Measurements from ENCODE around the gene NXF1. TPM values are rescaled to one million over a fixed set of nuclear protein-coding genes. Genes with fewer than 3 reads are reported as not detected.
A peak's percentile ranks its signal among the peaks of the same experiment; 100 is the strongest.

Gene NXF1
- total RNA-seq, 3 donors from 2014 or later, result 74.9 to 89.3 (median 76.4) TPM

DNA sequence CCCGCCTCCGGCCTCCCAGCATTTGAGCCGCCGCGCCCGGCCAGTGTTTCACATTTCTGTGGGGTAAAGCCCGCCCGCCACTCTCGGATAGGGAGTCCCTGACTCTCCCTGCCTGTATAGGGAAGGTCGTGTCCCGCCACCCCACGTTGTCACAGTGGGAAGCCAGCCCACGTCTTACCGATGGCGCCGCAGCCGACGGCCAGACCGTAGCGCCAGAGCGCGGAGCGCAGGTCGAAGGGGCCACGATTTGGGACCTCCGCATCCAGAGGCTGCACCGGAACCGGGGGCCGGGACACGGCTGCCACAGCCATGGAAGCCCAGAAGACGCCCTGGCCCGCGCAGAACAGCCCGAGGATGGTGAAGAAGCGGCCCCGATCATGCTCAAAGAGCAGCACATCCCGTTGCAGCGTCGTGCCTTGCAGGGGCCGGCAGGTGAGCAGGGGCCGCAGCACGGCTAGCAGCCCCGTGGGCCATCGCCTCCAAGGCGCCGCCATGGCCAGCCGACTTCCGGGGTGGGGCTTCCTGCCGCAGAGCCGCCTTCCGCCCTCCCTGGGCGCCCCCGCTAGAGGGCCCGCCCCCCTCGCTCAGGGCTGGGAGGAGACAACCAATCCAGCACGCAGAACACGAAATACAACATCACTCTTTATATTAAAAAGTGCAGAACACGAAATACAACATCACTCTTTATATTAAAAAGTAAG lies 13.6 kb downstream of the NXF1 start, which contains the start of gene TMEM223:
TSS of gene TMEM223 (minus strand) at position 506 of the 701 bp plus-strand sequence. CDS start at position 494, 12 bp downstream.
- intact Hi-C loops (cut with DNase I; ENCODE audit: low total_unique reads), result no loop called here
- Histone ChIP-seq H3K4me1 (peaks cover 0 to 6% of the 10 kb centered on the region in 2 donors), H3K27ac (peak within 1 kb of the TSS; percentile 77 to 87), H3K36me3 (no peaks in the 10 kb centered on the region), H3K4me3 (peak within 1 kb of the TSS; percentile 70 to 91 (median 91)), H3K9me3 (no peaks in the 10 kb centered on the region), H3K27me3 (no peaks in the 10 kb centered on the region)
- DNase-seq (ENCODE audit: low spot score in 2 of 2), result peak; percentile 79 to 86
- peak; percentile 58 to 85 (median 60) for TF ChIP-seq POLR2AphosphoS5 (IDR thresholded peaks at IDR 0.05)
- no peak for TF ChIP-seq POLR2A (IDR thresholded peaks at IDR 0.05)
- TF ChIP-seq, protein P1, sequence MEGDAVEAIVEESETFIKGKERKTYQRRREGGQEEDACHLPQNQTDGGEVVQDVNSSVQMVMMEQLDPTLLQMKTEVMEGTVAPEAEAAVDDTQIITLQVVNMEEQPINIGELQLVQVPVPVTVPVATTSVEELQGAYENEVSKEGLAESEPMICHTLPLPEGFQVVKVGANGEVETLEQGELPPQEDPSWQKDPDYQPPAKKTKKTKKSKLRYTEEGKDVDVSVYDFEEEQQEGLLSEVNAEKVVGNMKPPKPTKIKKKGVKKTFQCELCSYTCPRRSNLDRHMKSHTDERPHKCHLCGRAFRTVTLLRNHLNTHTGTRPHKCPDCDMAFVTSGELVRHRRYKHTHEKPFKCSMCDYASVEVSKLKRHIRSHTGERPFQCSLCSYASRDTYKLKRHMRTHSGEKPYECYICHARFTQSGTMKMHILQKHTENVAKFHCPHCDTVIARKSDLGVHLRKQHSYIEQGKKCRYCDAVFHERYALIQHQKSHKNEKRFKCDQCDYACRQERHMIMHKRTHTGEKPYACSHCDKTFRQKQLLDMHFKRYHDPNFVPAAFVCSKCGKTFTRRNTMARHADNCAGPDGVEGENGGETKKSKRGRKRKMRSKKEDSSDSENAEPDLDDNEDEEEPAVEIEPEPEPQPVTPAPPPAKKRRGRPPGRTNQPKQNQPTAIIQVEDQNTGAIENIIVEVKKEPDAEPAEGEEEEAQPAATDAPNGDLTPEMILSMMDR (IDR thresholded peaks at IDR 0.05), result peak in 2 of 3 donors; percentile 24 to 25

DNA sequence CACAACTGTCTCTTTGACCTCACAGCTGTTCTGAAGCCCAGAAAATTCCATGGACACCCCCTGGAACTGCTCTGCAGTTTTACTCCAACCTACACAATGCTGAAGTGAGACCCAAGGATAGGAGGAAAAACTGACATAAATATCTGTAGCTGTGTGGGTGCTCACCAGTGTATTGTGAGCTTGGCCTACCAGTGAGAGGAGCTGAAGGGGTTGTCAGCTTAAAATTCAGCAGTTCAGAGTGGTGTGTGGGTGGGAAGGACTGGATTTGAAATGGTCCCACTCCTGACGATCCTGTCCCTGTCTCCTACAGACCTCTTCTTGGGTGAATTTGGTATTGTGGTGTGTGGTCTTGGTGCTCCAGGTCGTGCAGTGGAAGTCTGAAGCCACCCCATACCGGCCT lies 15.7 kb downstream of the NXF1 start:
- intact Hi-C loops (cut with DNase I; ENCODE audit: low total_unique reads), result loop anchor here (5.0 to 10.0 kb wide), 3 partner anchors 45 to 1593 kb away; partner anchors contain the start of genes STX5, TEX54 and WDR74
- Histone ChIP-seq H3K4me3 (no peak overlapping the region), H3K36me3 (no peaks in the 10 kb centered on the region), H3K9me3 (no peaks in the 10 kb centered on the region), H3K4me1 (peaks cover 6 to 7% of the 10 kb centered on the region in 2 donors), H3K27ac (peak overlapping the region in 1 of 2 donors; percentile 21), H3K27me3 (no peaks in the 10 kb centered on the region)
- TF ChIP-seq POLR2AphosphoS5 (IDR thresholded peaks at IDR 0.05) (no peak), POLR2A (IDR thresholded peaks at IDR 0.05) (no peak)
- TF ChIP-seq, protein P1 (IDR thresholded peaks at IDR 0.05), result no peak
- DNase-seq (ENCODE audit: low spot score in 2 of 2), result no peak

DNA sequence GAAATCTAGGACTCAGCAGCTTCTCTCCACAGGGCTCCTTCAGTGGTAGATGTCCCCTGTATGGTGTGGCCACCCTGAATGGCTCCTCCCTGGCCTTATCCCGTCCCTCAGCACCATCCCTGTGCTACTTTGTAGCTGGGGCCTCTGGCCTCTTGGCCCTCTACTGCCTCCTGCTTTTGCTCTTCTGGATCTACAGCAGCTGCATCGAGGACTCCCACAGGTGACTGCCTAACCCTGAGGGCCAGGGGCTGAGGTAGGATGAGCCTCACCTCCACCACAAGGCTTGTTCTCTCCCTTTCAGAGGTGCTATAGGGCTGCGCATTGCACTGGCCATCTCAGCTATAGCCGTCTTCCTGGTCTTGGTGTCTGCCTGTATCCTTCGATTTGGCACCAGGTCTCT lies 16.2 kb downstream of the NXF1 start:
- intact Hi-C loops (cut with DNase I; ENCODE audit: low total_unique reads), result loop anchor here (5.0 to 10.0 kb wide), 3 partner anchors 46 to 1593 kb away; partner anchors contain the start of genes STX5, TEX54 and WDR74
- Histone ChIP-seq H3K9me3 (no peaks in the 10 kb centered on the region), H3K4me3 (no peak overlapping the region), H3K4me1 (peaks cover 6 to 7% of the 10 kb centered on the region in 2 donors), H3K27ac (peak overlapping the region in 1 of 2 donors; percentile 21), H3K27me3 (no peaks in the 10 kb centered on the region), H3K36me3 (no peaks in the 10 kb centered on the region)
- TF ChIP-seq, protein P1 (IDR thresholded peaks at IDR 0.05), result no peak
- no peak for TF ChIP-seq POLR2AphosphoS5 (IDR thresholded peaks at IDR 0.05)
- TF ChIP-seq POLR2A (IDR thresholded peaks at IDR 0.05), result no peak
- no peak for DNase-seq (ENCODE audit: low spot score in 2 of 2)

DNA sequence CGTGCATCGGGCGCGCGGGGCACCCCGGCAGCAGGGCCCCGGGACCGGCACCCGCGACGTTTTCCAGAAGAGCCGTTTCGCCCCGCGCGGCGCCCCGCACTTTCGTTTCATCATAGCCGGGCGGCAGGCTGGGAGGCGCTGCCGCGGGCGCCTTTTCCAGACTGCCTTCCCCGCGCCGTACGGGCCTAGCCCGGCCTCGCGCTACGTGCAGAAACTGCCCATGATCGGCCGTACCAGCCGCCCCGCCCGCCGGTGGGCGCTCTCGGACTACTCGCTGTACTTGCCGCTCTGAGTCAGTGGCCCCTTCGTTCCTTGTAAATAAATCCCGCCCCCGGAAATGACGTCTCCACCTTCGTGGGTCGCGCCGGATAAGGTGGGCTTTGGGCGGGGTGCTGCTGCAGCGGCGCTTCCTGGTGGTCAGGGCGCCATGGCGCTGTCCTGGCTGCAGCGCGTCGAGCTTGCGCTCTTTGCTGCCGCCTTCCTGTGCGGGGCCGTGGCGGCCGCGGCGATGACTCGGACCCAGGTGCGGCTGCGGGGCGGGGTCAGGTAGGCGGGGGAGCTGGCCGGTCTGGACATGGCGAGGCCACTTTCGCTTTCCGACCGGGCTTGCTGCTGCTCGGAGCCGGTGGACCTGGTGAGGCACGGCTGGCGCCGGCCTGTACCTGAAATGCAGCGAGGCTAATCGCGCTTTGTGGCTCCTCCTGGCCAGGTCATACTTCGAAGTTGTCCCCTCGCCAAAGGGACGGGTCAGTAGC lies 18.1 kb downstream of the NXF1 start, which contains the start of gene TMEM179B:
TSS of gene TMEM179B (plus strand) at position 398 of the 755 bp plus-strand sequence. CDS start at position 428, 30 bp downstream.
- H3K4me3 ChIP-seq, result peak within 1 kb of the TSS; percentile 97 to 100 (median 99)
- TF ChIP-seq POLR2AphosphoS5 (IDR thresholded peaks at IDR 0.05) (peak; percentile 97 to 98 (median 97)), POLR2A (IDR thresholded peaks at IDR 0.05) (peak; percentile 96)
- TF ChIP-seq, protein P1 (IDR thresholded peaks at IDR 0.05), result peak in 1 of 3 donors; percentile 58
- intact Hi-C loops (cut with DNase I; ENCODE audit: low total_unique reads), result loop anchor here (5.0 to 10.0 kb wide), 3 partner anchors 48 to 1595 kb away; partner anchors contain the start of genes STX5, TEX54 and WDR74
- no peaks in the 10 kb centered on the region for H3K9me3 ChIP-seq
- H3K27me3 ChIP-seq, result no peaks in the 10 kb centered on the region
- H3K27ac ChIP-seq, result peak within 1 kb of the TSS; percentile 94 to 96
- H3K4me1 ChIP-seq, result peaks cover 6 to 7% of the 10 kb centered on the region in 2 donors
- no peaks in the 10 kb centered on the region for H3K36me3 ChIP-seq
- DNase-seq (ENCODE audit: low spot score in 2 of 2), result peak; percentile 98

All from breast epithelium (tissue), 4 donors.